Bronchial epithelial cell (primary cell): ENCODE results near the gene PSTPIP1. TPM values are rescaled to one million over a fixed set of nuclear protein-coding genes. Genes with fewer than 3 reads are reported as not detected.

Experiments used
- DNase-seq: peaks from one replicate; pipeline ENCODE4 v3.0.0-alpha.2; 2010; ENCODE audit warnings: low read depth
- FAIRE-seq: peaks from 2 replicates; lab custom pipeline; 2011; peaks lifted over from hg19 to GRCh38; lab: Jason Lieb, UNC
- H3K27me3 ChIP-seq: 2 replicates; pipeline ENCODE4 v1.5.1; 2011; ENCODE audit warnings: low read length; ENCODE audit not compliant: control insufficient read depth, insufficient read depth
- H3K36me3 ChIP-seq: 2 replicates; pipeline ENCODE4 v1.5.1; 2011; ENCODE audit warnings: low read length; ENCODE audit not compliant: control insufficient read depth, insufficient read depth
- H3K4me3 ChIP-seq: 2 replicates; pipeline ENCODE4 v1.5.1; 2011; ENCODE audit warnings: mild to moderate bottlenecking, low read depth, low read length, control low read depth
- total RNA-seq: library from RNA; depleted of rRNA; stranded (reverse); fragments of >200 nt; gene quantifications from 2 replicates; pipeline ENCODE4 v1.2.1, GENCODE V29; 2014
- TF ChIP-seq, protein P1 (sequence below): IDR thresholded peaks from 2 replicates; pipeline ENCODE4 v1.5.1; 2011; ENCODE audit warnings: mild to moderate bottlenecking, moderate library complexity, low read length, control low read depth, inconsistent platforms; ENCODE audit not compliant: insufficient read depth, severe bottlenecking

Gene PSTPIP1
- total RNA-seq, 1 donor from 2014 or later, result not detected

DNA sequence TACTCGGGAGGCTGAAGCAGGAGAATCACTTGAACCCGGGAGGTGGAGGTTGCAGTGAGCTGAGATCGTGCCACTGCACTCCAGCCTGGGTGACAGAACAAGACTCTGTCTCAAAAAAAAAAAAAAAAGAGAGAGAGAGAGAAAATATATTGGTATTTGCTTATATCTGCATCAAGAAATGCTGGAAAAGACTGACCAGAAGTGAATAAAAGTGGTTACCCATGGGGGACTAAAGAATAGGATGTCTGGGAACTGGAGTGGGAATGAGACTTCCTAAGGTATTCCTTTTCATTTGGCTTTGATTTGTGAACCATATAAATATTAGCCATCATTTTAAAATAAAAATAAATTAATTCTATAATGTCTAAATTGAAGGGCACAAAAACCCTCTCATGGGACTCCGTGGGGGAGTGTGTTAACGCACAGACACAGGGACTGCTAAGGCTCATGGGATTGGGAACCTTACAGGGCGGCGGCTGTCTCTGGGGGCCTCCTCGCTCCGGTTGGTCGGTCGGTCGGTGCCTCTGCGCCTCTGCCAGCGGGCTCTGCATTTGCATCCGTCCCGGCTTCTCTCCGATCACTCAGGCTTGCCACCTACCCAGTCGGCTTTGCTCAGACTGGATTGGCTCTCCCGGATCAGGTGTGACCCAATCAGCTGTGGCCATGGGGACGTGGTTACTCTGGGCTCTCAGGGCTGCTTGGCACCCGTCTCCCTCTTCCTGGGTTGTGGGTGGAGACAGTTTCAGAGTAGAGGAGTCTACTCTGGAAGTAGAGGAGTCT, 88.6 kb downstream of the PSTPIP1 start:
- Histone ChIP-seq H3K27me3 (no peaks in the 10 kb centered on the region), H3K36me3 (no peaks in the 10 kb centered on the region), H3K4me3 (peak overlapping the region; percentile 7)
- DNase-seq (peak; percentile 84), FAIRE-seq (no peak)
- TF ChIP-seq, protein P1, sequence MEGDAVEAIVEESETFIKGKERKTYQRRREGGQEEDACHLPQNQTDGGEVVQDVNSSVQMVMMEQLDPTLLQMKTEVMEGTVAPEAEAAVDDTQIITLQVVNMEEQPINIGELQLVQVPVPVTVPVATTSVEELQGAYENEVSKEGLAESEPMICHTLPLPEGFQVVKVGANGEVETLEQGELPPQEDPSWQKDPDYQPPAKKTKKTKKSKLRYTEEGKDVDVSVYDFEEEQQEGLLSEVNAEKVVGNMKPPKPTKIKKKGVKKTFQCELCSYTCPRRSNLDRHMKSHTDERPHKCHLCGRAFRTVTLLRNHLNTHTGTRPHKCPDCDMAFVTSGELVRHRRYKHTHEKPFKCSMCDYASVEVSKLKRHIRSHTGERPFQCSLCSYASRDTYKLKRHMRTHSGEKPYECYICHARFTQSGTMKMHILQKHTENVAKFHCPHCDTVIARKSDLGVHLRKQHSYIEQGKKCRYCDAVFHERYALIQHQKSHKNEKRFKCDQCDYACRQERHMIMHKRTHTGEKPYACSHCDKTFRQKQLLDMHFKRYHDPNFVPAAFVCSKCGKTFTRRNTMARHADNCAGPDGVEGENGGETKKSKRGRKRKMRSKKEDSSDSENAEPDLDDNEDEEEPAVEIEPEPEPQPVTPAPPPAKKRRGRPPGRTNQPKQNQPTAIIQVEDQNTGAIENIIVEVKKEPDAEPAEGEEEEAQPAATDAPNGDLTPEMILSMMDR, result no peak

DNA sequence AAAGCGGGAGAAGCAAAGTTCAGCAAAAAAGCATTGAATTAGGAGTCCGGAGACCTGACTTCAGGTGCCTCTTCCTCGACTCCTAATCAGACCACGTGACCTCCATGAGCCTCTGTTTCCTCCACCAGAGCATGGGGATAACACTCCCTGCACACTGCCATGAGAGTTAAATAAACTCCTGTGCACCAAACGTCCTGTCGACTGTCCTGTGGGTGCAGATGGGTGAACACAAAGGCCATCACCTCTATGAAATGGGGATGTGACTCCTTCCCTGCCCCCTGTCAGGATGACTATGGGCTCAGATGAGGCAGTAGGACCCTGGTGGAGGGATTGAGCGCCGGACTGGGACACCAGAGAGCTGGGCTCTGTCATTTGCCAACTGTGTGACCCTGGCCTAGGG, 89.5 kb downstream of the PSTPIP1 start:
- no peak overlapping the region for H3K4me3 ChIP-seq
- TF ChIP-seq, protein P1, result no peak
- DNase-seq, result no peak
- H3K36me3 ChIP-seq, result no peaks in the 10 kb centered on the region
- H3K27me3 ChIP-seq, result no peaks in the 10 kb centered on the region
- FAIRE-seq, result no peak

DNA sequence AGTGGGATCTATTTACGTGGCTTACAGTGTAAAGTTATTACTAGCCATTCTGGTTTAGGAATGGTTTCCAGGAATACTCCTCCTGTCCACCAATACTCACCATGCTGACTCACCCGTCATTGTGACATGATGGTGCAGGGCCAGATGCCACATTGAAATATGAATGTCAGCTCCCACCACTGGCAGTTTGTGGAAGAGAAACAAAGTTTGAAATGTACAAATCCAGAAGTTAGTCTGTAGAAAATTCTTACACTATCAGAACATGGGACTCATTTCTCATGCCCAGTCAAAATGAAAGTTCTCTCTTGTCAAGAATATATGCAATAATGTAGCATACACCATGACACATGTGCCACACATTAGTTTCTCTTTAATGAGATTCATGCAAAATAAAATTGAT, 90.4 kb downstream of the PSTPIP1 start:
- no peaks in the 10 kb centered on the region for H3K27me3 ChIP-seq
- H3K4me3 ChIP-seq, result no peak overlapping the region
- TF ChIP-seq, protein P1, result no peak
- peak; percentile 54 for DNase-seq
- FAIRE-seq, result no peak
- H3K36me3 ChIP-seq, result no peaks in the 10 kb centered on the region

Other genes with a start within 250 kb of the PSTPIP1 start
- 6.3 and 7.7 TPM in 2 replicates for gene SCAPER, start 89.8 kb upstream of the PSTPIP1 start, total RNA-seq
- gene RCN2, start 63.4 kb upstream of the PSTPIP1 start, total RNA-seq, result 51.6 and 60.6 TPM in 2 replicates
- 123 and 187 TPM in 2 replicates for gene TSPAN3, start 76.0 kb downstream of the PSTPIP1 start, total RNA-seq